NB4 (cell line): Measurements from ENCODE around the gene SOCS7.

Experiments used
- TF ChIP-seq, protein P1 (sequence below): IDR thresholded peaks from 2 replicates; pipeline ENCODE4 v1.6.1; 2011; ENCODE audit warnings: low read depth, low read length
- TF ChIP-seq, protein P2 (sequence below): IDR thresholded peaks from one replicate; pipeline ENCODE4 v1.5.1; 2012; ENCODE audit warnings: low read depth, low read length

DNA sequence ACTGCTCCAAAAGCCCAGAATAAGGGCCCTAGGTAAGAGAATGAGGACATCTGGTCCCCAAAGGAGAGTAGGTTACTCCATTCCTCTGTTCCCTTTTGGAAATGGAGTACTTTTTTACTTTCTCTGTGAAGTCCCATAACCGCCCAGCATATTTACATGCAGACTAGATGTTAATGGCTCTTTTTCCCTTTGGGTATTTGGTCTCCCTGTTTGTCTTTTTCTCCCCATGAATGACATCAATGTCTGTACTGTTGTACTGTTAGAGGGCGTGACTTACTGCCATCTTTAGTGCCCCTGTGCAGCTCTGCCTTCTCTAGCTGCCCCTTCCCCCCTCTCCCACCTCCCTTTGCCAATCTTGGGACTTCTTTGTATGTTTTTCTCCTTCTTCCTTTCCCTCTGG is 26.9 kb upstream of the SOCS7 start:
- TF ChIP-seq, protein P1, sequence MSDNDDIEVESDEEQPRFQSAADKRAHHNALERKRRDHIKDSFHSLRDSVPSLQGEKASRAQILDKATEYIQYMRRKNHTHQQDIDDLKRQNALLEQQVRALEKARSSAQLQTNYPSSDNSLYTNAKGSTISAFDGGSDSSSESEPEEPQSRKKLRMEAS = no peak
- TF ChIP-seq, protein P2, sequence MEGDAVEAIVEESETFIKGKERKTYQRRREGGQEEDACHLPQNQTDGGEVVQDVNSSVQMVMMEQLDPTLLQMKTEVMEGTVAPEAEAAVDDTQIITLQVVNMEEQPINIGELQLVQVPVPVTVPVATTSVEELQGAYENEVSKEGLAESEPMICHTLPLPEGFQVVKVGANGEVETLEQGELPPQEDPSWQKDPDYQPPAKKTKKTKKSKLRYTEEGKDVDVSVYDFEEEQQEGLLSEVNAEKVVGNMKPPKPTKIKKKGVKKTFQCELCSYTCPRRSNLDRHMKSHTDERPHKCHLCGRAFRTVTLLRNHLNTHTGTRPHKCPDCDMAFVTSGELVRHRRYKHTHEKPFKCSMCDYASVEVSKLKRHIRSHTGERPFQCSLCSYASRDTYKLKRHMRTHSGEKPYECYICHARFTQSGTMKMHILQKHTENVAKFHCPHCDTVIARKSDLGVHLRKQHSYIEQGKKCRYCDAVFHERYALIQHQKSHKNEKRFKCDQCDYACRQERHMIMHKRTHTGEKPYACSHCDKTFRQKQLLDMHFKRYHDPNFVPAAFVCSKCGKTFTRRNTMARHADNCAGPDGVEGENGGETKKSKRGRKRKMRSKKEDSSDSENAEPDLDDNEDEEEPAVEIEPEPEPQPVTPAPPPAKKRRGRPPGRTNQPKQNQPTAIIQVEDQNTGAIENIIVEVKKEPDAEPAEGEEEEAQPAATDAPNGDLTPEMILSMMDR = no peak
